ENCODE measurements around the gene TJP1.

The TJP1 gene

GRCh38 chr15:29690765-29691475 is 131.3 kb downstream of the TJP1 start:
- TF ChIP-seq CTCF (IDR thresholded peaks at IDR 0.05; ENCODE audit: control insufficient read depth, insufficient read depth, low read depth, low read length, missing control alignments) = no peak
- H3K4me3 ChIP-seq (ENCODE audit: control insufficient read depth, low read depth, low read length) = no peak overlapping the region
- DNase-seq (ENCODE audit: low read depth) = no peak

GRCh38 chr15:29689287-29689986 is 132.8 kb downstream of the TJP1 start:
- no peak overlapping the region for H3K4me3 ChIP-seq (ENCODE audit: control insufficient read depth, low read depth, low read length)
- no peak for DNase-seq (ENCODE audit: low read depth)
- TF ChIP-seq CTCF (IDR thresholded peaks at IDR 0.05; ENCODE audit: control insufficient read depth, insufficient read depth, low read depth, low read length, missing control alignments) = no peak

- no peak for DNase-seq (ENCODE audit: low read depth)
- no peak overlapping the region for H3K4me3 ChIP-seq (ENCODE audit: control insufficient read depth, low read depth, low read length)
- no peak for TF ChIP-seq CTCF (IDR thresholded peaks at IDR 0.05; ENCODE audit: control insufficient read depth, insufficient read depth, low read depth, low read length, missing control alignments)
Observed at GRCh38 chr15:29688506-29689286, 133.6 kb downstream of the TJP1 start.

- TF ChIP-seq CTCF (IDR thresholded peaks at IDR 0.05; ENCODE audit: control insufficient read depth, insufficient read depth, low read depth, low read length, missing control alignments) = no peak
- H3K4me3 ChIP-seq (ENCODE audit: control insufficient read depth, low read depth, low read length) = no peak overlapping the region
- no peak for DNase-seq (ENCODE audit: low read depth)
Observed at GRCh38 chr15:29687939-29688505, 134.2 kb downstream of the TJP1 start.

- no peak overlapping the region for H3K4me3 ChIP-seq (ENCODE audit: control insufficient read depth, low read depth, low read length)
- TF ChIP-seq CTCF (IDR thresholded peaks at IDR 0.05; ENCODE audit: control insufficient read depth, insufficient read depth, low read depth, low read length, missing control alignments) = no peak
- no peak for DNase-seq (ENCODE audit: low read depth)
Observed at GRCh38 chr15:29687204-29687815, 135.0 kb downstream of the TJP1 start.

Measured in AG09309 (cell line).